HG03045 (cell line): Measurements from ENCODE around the gene SPATA17.
"Not testable (repeated sequence)": the region's sequence is repeated elsewhere in the genome, so short reads cannot be mapped to it uniquely, and the experiment has no call there.

ENCODE experiments used
- ATAC-seq: cut with Tn5 transposase; IDR thresholded peaks from one replicate; pipeline ENCODE4 v1.9.1; 2021; ENCODE audit warnings: mild to moderate bottlenecking, moderate library complexity; ENCODE audit not compliant: unreplicated experiment

SPATA17 gene

GRCh38 chr1:217630711-217631591 lies at the start of gene SPATA17, which contains the start of gene GPATCH2:
Gene SPATA17 (plus strand): TSS chr1:217631344. CDS start chr1:217631379, 35 bp downstream.
Gene GPATCH2 (minus strand): TSS chr1:217631090. CDS start chr1:217630971, 119 bp downstream.
- ATAC-seq, result peak; percentile 99

- not testable (repeated sequence) for ATAC-seq
Observed at GRCh38 chr1:217584286-217584811, 46.8 kb upstream of the SPATA17 start.

GRCh38 chr1:217585577-217585976 lies 45.6 kb upstream of the SPATA17 start:
- no peak for ATAC-seq

GRCh38 chr1:217586586-217586985 lies 44.6 kb upstream of the SPATA17 start:
- ATAC-seq, result no peak

- ATAC-seq, result no peak
Observed at GRCh38 chr1:217590598-217590997, 40.5 kb upstream of the SPATA17 start.

- ATAC-seq, result no peak
Observed at GRCh38 chr1:217599154-217599553, 32.0 kb upstream of the SPATA17 start.

GRCh38 chr1:217602380-217602779 lies 28.8 kb upstream of the SPATA17 start:
- no peak for ATAC-seq

- ATAC-seq, result no peak
Observed at GRCh38 chr1:217605390-217605789, 25.8 kb upstream of the SPATA17 start.

- ATAC-seq, result no peak
Observed at GRCh38 chr1:217614200-217614712, 16.9 kb upstream of the SPATA17 start.

- no peak for ATAC-seq
Observed at GRCh38 chr1:217617126-217617525, 14.0 kb upstream of the SPATA17 start.

- ATAC-seq, result peak; percentile 100
Observed at GRCh38 chr1:217620814-217621213, 10.3 kb upstream of the SPATA17 start.

- no peak for ATAC-seq
Observed at GRCh38 chr1:217622042-217622441, 9.1 kb upstream of the SPATA17 start.

GRCh38 chr1:217626321-217626720 lies 4.8 kb upstream of the SPATA17 start:
- ATAC-seq, result no peak

GRCh38 chr1:217627431-217627830 lies 3.7 kb upstream of the SPATA17 start:
- no peak for ATAC-seq

- no peak for ATAC-seq
Observed at GRCh38 chr1:217642455-217642854, 11.3 kb downstream of the SPATA17 start.

GRCh38 chr1:217647791-217648190 lies 16.6 kb downstream of the SPATA17 start:
- no peak for ATAC-seq

- no peak for ATAC-seq
Observed at GRCh38 chr1:217650674-217651073, 19.5 kb downstream of the SPATA17 start.

GRCh38 chr1:217660353-217661062 lies 29.4 kb downstream of the SPATA17 start:
- ATAC-seq, result peak; percentile 66

- ATAC-seq, result no peak
Observed at GRCh38 chr1:217661407-217661806, 30.3 kb downstream of the SPATA17 start.

- no peak for ATAC-seq
Observed at GRCh38 chr1:217668351-217668940, 37.3 kb downstream of the SPATA17 start.

- no peak for ATAC-seq
Observed at GRCh38 chr1:217673387-217673786, 42.2 kb downstream of the SPATA17 start.
